OCI-LY3 (cell line): ENCODE results near the gene RFPL3.
"Not testable (repeated sequence)": the region's sequence is repeated elsewhere in the genome, so short reads cannot be mapped to it uniquely, and the experiment has no call there.

Experiments
- H2AFZ ChIP-seq: fragments of 200-600, 300-600 bp; shearing (Covaris generic); 2 replicates; pipeline ENCODE4 v1.6.0; 2014; ENCODE audit warnings: antibody characterized with exemption, low read depth, low read length
- H3K27ac ChIP-seq: fragments of 200-600, 300-600 bp; sonication (generic); 2 replicates; pipeline ENCODE4 v1.5.1; 2014; ENCODE audit warnings: mild to moderate bottlenecking, low read length, moderate library complexity, mixed read lengths
- H3K27me3 ChIP-seq: fragments of 200-600, 300-600 bp; sonication (generic); 2 replicates; pipeline ENCODE4 v1.6.1; 2014; ENCODE audit warnings: low read depth, low read length, mixed read lengths
- H3K36me3 ChIP-seq: fragments of 200-600, 300-600 bp; sonication (generic); replicated peaks from 2 replicates; pipeline ENCODE3; 2014; ENCODE audit warnings: low read depth, low read length, mixed read lengths
- H3K4me1 ChIP-seq: fragments of 300-600, 200-600 bp; sonication (generic); 2 replicates; pipeline ENCODE4 v1.6.1; 2014; ENCODE audit warnings: low read length, mixed read lengths
- H3K4me2 ChIP-seq: fragments of 200-600, 300-600 bp; sonication (generic); 2 replicates; pipeline ENCODE4 v1.6.1; 2014; ENCODE audit warnings: low read length, mixed read lengths
- H3K4me3 ChIP-seq: fragments of 300-600, 200-600 bp; sonication (generic); 2 replicates; pipeline ENCODE4 v1.5.1; 2014; ENCODE audit warnings: antibody characterized with exemption, mild to moderate bottlenecking, low read length, moderate library complexity
- H3K79me2 ChIP-seq: fragments of 300-600, 200-600 bp; shearing (Covaris generic); 2 replicates; pipeline ENCODE4 v1.6.1; 2014; ENCODE audit warnings: mild to moderate bottlenecking, low read length, mixed read lengths
- H3K9ac ChIP-seq: fragments of 300-600, 200-600 bp; shearing (Covaris generic); 2 replicates; pipeline ENCODE4 v1.6.0; 2014; ENCODE audit warnings: mild to moderate bottlenecking, low read length, moderate library complexity
- H3K9me3 ChIP-seq: fragments of 200-600, 300-600 bp; shearing (Covaris generic); 2 replicates; pipeline ENCODE4 v1.6.1; 2014; ENCODE audit warnings: low read length, mixed read lengths; ENCODE audit not compliant: insufficient read depth
- H4K20me1 ChIP-seq: fragments of 200-600, 300-600 bp; sonication (generic); 2 replicates; pipeline ENCODE4 v1.6.1; 2016; ENCODE audit warnings: low read length, mixed read lengths; ENCODE audit not compliant: insufficient read depth
- EZH2phosphoT487 ChIP-seq: fragments of 200-600 bp; shearing (Covaris generic); IDR thresholded peaks from 2 replicates; pipeline ENCODE4 v1.6.1; 2018; ENCODE audit warnings: antibody characterized with exemption, mixed run types, low read depth
- TF ChIP-seq, protein P1 (sequence below): fragments of 200-600, 300-600 bp; sonication (generic); IDR thresholded peaks from 2 replicates; pipeline ENCODE4 v1.5.1; 2014; ENCODE audit warnings: antibody characterized with exemption, low read length, low read depth

The RFPL3 gene

DNA sequence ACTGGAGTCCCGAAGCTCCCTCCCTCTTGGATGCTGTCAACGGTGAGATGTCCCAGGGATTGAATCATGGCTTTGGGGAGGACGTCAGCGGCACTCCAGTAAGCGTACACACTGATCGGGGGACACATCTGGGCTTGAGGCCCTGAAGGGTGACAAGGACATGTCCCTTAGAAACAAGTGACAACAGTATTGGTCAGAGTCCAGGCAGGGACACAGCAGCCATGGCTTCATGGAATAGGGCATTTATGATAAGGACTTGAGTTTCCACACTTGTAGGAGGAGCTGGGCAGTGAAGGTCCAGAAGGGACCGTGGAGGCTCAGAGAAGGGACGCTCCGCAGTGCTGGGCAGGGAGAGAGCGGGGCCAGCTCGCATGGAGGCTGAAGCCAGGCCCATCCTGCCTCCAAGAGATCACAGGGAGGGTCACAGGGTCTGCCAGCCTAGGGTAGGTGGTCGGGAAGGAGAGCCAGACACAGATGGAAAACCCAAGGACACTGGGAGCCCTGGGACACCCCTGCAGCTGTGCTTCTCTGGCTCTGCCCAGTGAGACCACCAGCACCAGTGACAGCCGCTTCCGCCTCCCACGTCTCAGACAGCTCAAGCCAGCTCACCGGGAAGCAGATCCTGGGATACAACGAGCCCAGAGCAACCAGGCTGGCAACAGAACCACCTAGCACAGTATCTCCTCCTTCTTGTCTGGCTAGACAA is 22.9 kb upstream of the RFPL3 start:
- Histone ChIP-seq H3K36me3 (no peaks in the 10 kb centered on the region), H3K4me2 (no peak overlapping the region), H3K4me1 (no peaks in the 10 kb centered on the region), H3K27me3 (no peaks in the 10 kb centered on the region; the same call in 1 of the 2 replicates), H3K9ac (no peak overlapping the region), H3K79me2 (no peaks in the 10 kb centered on the region), H2AFZ (no peak overlapping the region), H4K20me1 (no peaks in the 10 kb centered on the region), H3K4me3 (no peak overlapping the region), H3K9me3 (no peaks in the 10 kb centered on the region), H3K27ac (no peak overlapping the region)
- TF ChIP-seq EZH2phosphoT487, result no peak
- TF ChIP-seq, protein P1, sequence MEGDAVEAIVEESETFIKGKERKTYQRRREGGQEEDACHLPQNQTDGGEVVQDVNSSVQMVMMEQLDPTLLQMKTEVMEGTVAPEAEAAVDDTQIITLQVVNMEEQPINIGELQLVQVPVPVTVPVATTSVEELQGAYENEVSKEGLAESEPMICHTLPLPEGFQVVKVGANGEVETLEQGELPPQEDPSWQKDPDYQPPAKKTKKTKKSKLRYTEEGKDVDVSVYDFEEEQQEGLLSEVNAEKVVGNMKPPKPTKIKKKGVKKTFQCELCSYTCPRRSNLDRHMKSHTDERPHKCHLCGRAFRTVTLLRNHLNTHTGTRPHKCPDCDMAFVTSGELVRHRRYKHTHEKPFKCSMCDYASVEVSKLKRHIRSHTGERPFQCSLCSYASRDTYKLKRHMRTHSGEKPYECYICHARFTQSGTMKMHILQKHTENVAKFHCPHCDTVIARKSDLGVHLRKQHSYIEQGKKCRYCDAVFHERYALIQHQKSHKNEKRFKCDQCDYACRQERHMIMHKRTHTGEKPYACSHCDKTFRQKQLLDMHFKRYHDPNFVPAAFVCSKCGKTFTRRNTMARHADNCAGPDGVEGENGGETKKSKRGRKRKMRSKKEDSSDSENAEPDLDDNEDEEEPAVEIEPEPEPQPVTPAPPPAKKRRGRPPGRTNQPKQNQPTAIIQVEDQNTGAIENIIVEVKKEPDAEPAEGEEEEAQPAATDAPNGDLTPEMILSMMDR, result no peak

DNA sequence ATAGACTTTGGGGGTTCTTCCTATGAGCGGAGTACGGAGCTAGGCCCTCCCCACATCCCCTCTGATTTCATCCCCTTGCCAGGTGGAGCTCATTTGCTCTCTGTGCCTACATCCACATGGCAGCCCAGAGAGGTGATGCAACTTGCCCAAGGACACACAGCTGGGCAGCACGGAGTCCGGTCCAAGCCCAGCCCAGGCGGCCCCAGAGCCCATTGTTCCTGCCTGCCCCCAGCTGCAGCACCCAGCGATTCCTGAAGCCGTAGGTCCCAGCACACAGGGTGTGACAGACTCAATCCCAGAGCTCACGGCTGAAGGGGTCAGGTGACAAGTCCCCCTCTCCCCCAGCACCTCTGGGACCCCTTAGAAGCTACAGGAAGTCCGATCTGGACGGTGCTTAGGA is 22.2 kb upstream of the RFPL3 start:
- H3K27me3 ChIP-seq, result no peaks in the 10 kb centered on the region; the same call in 1 of the 2 replicates
- no peak overlapping the region for H2AFZ ChIP-seq
- TF ChIP-seq, protein P1, result no peak
- TF ChIP-seq EZH2phosphoT487, result no peak
- H3K36me3 ChIP-seq, result no peaks in the 10 kb centered on the region
- no peak overlapping the region for H3K9ac ChIP-seq
- no peaks in the 10 kb centered on the region for H3K79me2 ChIP-seq
- no peaks in the 10 kb centered on the region for H4K20me1 ChIP-seq
- H3K27ac ChIP-seq, result no peak overlapping the region
- no peak overlapping the region for H3K4me3 ChIP-seq
- no peaks in the 10 kb centered on the region for H3K4me1 ChIP-seq
- no peak overlapping the region for H3K4me2 ChIP-seq
- H3K9me3 ChIP-seq, result no peaks in the 10 kb centered on the region

DNA sequence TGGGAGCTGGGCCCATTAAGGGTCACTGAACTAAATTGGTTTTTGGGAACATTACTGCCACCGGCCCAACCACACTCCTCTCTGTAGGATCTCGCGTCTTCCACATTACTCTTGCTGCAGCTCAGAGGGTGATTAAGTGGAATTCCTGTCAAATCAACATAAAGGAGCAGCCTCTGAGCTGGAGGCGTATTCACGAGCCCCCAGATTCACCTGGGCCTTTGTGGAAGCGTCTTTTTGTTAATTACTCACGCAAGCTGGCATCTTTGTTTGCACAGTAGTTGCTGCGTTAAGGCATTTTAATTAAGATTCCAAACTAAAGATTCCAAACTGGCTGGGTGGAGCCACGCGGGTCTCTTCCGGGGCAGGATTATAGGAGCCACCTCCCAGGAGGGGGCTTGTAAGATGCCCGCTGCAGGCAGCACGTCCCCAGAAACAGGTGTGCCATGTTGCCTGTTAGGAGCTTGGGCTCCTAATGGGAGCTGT is 21.5 kb upstream of the RFPL3 start:
- Histone ChIP-seq H3K9ac (no peak overlapping the region), H2AFZ (no peak overlapping the region), H3K4me2 (no peak overlapping the region), H3K79me2 (no peaks in the 10 kb centered on the region), H3K9me3 (no peaks in the 10 kb centered on the region), H3K27ac (no peak overlapping the region), H3K27me3 (no peaks in the 10 kb centered on the region; the same call in 1 of the 2 replicates), H4K20me1 (no peaks in the 10 kb centered on the region), H3K4me1 (no peaks in the 10 kb centered on the region), H3K36me3 (no peaks in the 10 kb centered on the region), H3K4me3 (no peak overlapping the region)
- TF ChIP-seq, protein P1, result no peak
- no peak for TF ChIP-seq EZH2phosphoT487

DNA sequence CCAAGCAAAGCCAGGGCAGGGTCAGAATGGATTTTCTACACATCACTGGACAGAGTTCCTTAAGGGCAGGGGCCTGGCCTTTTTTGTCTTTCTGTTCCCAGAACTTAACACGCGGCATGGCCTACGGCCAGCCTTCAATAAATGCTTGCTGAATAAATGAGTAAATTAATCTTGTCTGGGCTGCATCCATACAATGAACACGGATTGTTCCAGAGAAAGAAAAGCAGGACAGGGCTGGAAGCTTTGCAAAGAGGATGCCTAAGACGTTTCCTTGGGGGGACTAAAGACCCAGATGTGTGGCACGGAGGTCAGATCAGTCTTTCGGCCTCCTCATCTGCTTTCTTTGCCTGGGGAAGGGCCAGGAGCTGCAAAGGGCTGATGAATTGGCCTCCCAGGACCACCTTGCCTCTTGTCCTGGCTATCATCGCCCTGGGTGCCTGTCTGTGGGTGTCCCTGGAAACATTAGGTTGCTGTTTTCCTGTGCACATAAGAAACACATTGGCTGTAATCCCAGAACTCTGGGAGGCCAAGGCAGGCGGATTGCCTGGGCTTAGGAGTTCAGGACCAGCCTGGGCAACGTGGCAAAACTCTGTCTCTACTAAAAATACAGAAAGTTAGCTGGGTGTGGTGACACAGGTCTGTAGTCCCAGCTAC is 20.8 kb upstream of the RFPL3 start:
- no peak overlapping the region for H2AFZ ChIP-seq

DNA sequence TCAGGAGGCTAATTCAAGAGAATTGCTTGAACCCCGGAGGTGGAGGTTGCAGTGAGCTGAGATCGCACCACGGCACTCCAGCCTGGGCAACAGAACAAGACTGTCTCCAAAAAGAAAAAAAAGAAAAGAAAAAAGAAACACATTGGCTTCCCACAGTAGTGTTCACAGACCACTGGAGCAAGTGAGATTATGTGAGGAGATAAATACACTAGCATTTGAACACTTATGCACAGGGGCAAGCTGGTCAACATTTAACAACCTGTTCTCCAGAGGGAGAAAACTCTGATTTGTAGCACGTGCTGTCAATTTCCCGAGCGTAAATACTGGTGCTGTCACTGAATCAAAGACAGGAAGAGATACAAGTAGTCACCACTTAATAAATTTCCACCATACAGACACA is 20.2 kb upstream of the RFPL3 start:
- not testable (repeated sequence) for H4K20me1 ChIP-seq, H3K9me3 ChIP-seq, H3K27me3 ChIP-seq, H2AFZ ChIP-seq, H3K36me3 ChIP-seq, H3K79me2 ChIP-seq, H3K4me3 ChIP-seq, H3K27ac ChIP-seq, H3K4me1 ChIP-seq, H3K4me2 ChIP-seq, H3K9ac ChIP-seq

More for the DNA sequence above, 20.8 kb upstream of the RFPL3 start:
- Histone ChIP-seq H3K4me3 (no peak overlapping the region), H3K4me2 (no peak overlapping the region), H4K20me1 (no peaks in the 10 kb centered on the region), H3K36me3 (no peaks in the 10 kb centered on the region), H3K27ac (no peak overlapping the region), H3K4me1 (no peaks in the 10 kb centered on the region), H3K27me3 (peaks cover 7% of the 10 kb centered on the region), H3K79me2 (no peaks in the 10 kb centered on the region), H3K9ac (no peak overlapping the region), H3K9me3 (no peaks in the 10 kb centered on the region)
- TF ChIP-seq, protein P1, result no peak
- no peak for TF ChIP-seq EZH2phosphoT487
